GM06990 (cell line): ENCODE measurements around the gene NIN.
"Not testable (repeated sequence)": the region's sequence is repeated elsewhere in the genome, so short reads cannot be mapped to it uniquely, and the experiment has no call there.

ENCODE experiments used
- DNase-seq: peaks from one replicate; pipeline ENCODE4 v3.0.0-alpha.2; 2011; ENCODE audit not compliant: insufficient read length; ENCODE audit errors: extremely low read depth
- H3K27me3 ChIP-seq: replicated peaks from 2 replicates; pipeline ENCODE4 v1.6.0; 2011; ENCODE audit warnings: low read length; ENCODE audit not compliant: control insufficient read depth, insufficient read depth
- H3K36me3 ChIP-seq: 2 replicates; pipeline ENCODE4 v1.5.1; 2011; ENCODE audit warnings: low read length; ENCODE audit not compliant: control insufficient read depth, insufficient read depth
- H3K4me3 ChIP-seq: replicated peaks from 2 replicates; pipeline ENCODE4 v1.5.1; 2011; ENCODE audit warnings: low read depth, mild to moderate bottlenecking, control low read depth, low read length
- CTCF ChIP-seq: IDR thresholded peaks from 2 replicates; pipeline ENCODE4 v1.5.1; 2011; ENCODE audit warnings: low read length, control low read depth, mild to moderate bottlenecking, inconsistent platforms; ENCODE audit not compliant: insufficient read depth, poor library complexity, severe bottlenecking

NIN gene

GRCh38 chr14:50816395-50817047 lies 14.4 kb downstream of the NIN start:
- H3K36me3 ChIP-seq, result no peaks in the 10 kb centered on the region; the same call in none of the 2 replicates
- no peak overlapping the region for H3K4me3 ChIP-seq
- no peak for DNase-seq
- H3K27me3 ChIP-seq, result no peaks in the 10 kb centered on the region
- no peak for TF ChIP-seq CTCF

- not testable (repeated sequence) for DNase-seq, H3K27me3 ChIP-seq, H3K4me3 ChIP-seq, H3K36me3 ChIP-seq
These were observed 15.4 kb downstream of the NIN start for GRCh38 chr14:50815526-50815925.

- not testable (repeated sequence) for H3K27me3 ChIP-seq, H3K36me3 ChIP-seq, H3K4me3 ChIP-seq, DNase-seq
These were observed 15.9 kb downstream of the NIN start for GRCh38 chr14:50815058-50815457.

DNA sequence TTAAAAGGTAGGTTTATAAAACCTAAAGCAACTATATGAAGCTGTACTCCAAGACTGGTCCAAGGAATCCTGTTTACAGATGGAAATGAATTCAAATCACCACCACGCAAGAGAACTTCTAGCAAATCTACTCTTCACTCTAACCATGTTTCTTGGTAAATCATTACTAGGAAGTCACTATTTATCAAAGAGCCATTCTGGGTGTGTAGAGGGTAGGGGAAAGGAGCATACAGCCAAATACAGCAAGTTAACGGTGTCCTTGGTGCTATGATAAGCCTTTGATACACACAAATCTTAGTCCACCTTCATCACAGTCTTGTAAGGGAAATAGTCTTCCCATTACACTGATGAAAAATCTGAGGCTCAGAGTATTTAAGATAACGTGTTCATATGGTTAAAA lies 16.8 kb downstream of the NIN start:
- no peak for DNase-seq
- Histone ChIP-seq H3K27me3 (no peaks in the 10 kb centered on the region), H3K4me3 (no peak overlapping the region), H3K36me3 (no peaks in the 10 kb centered on the region; the same call in none of the 2 replicates)
- TF ChIP-seq CTCF, result no peak

DNA sequence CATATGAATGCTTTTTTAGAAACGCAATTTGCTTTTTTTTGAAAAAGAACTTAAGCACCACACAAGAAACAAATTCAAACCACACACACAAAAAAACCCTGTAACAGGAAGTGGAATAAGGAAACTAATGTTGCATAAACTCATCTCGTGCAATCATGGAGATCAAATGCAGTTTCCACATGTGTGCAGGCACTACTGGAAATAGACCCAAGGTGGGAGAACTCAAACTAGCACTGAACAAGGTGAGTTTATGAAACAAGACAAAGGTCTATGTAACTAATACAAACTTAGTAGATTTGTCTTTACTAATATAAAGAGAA lies 17.5 kb downstream of the NIN start:
- peak; percentile 51 for DNase-seq

DNA sequence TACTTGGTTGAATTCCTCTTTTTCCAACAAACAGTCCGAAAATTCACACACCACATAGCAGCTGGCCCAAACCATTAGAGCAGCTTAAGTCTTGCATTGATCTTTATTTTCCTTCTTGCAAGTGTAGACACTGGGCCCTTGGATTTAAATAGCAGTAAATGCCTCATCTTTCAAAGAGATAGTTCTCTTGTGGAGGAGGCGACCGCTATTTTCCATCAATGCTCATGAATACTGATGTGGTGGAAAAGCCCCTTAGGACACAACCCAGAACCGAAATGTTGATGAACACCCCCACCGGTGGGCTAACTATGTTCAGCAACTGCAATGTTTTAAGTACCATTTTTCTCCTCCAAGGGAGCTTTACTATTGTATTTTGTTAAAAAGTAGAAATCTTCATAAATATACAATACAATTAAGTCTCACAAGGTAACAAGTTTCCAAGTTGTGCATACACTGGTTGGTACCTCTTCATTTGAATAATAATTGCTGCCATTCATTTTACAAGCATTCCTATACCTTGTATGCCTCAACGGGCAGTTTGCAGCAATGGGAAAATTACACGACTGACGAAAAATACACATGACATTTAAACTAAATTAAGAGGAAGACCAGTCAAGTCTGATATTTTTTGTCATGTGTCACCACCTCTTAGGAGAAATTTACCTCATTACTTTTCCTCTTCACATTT lies 18.0 kb downstream of the NIN start:
- H3K4me3 ChIP-seq, result peak overlapping the region; percentile 7; the same call in 1 of the 2 replicates

More for the DNA sequence above, 17.5 kb downstream of the NIN start:
- Histone ChIP-seq H3K36me3 (no peaks in the 10 kb centered on the region; the same call in none of the 2 replicates), H3K4me3 (0 out of 2 replicates have a peak overlapping the region, but pooled peaks have one; percentile 7), H3K27me3 (no peaks in the 10 kb centered on the region)
- no peak for TF ChIP-seq CTCF

More for the DNA sequence above, 18.0 kb downstream of the NIN start:
- peaks cover 2% of the 10 kb centered on the region for H3K36me3 ChIP-seq
- TF ChIP-seq CTCF, result no peak
- no peaks in the 10 kb centered on the region for H3K27me3 ChIP-seq
- DNase-seq, result no peak
